Inflammatory macrophage treated with lipopolysaccharide for 4 hours (primary cell): ENCODE measurements around the gene NIN.

Experiments used
- DNase-seq: peaks from one replicate; pipeline ENCODE4 v3.0.0-alpha.2; 2020

NIN gene

GRCh38 chr14:50757702-50758101 lies 73.3 kb downstream of the NIN start:
- no peak for DNase-seq

- peak; percentile 49 for DNase-seq
These were observed 74.7 kb downstream of the NIN start for GRCh38 chr14:50756300-50756699.

- no peak for DNase-seq
These were observed 80.6 kb downstream of the NIN start for GRCh38 chr14:50750323-50750722.

DNA sequence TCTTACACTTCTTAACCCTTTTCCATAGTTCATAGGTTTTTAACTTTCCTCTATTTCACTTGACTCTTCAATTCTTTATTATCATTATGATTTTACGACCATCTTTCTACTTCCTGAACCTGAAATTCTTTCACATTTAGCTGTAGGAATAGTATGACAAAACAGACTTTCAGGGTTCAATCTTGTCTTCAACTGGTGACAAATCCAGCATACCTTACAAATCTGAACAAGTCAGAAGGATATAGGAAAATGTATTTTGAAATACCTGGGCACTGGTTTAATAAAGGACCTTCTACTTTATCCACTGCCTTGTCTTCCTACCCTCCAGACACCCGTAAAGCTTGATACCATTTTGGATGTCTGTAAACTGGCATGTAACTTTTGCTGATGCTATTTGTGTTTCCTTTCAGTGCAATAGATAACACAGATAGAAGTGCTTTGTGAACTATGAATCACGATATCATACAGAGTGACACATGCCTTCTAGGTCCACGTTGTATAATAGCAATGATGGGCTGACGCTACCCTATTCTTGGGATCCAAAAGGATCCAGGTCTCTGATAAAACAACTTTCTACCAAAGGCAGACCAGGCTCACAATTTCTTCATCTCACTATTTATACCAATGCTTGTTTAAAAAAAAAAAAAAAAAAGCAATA lies 85.4 kb downstream of the NIN start:
- DNase-seq, result no peak

GRCh38 chr14:50744231-50744630 lies 86.7 kb downstream of the NIN start:
- no peak for DNase-seq

DNA sequence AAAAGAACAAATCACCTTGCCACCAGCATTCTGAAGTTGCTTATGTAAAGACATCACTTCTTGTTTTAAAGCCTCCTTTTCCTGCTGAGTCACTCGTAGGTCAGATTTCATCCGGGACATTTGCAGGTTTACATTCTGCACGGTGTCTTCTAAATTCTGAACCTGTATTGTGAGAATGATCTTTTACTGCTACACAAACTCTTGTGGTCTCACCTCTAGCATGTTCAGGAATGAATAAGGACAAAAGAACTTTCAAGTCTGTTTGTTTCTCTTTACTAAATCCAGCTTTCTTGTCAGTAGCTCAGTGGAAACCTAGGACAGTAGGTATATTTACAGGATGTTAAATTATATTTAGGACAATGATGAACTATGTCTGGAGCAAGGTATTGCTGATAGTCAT lies 89.4 kb downstream of the NIN start:
- DNase-seq, result no peak

GRCh38 chr14:50740856-50741255 lies 90.1 kb downstream of the NIN start:
- no peak for DNase-seq

DNA sequence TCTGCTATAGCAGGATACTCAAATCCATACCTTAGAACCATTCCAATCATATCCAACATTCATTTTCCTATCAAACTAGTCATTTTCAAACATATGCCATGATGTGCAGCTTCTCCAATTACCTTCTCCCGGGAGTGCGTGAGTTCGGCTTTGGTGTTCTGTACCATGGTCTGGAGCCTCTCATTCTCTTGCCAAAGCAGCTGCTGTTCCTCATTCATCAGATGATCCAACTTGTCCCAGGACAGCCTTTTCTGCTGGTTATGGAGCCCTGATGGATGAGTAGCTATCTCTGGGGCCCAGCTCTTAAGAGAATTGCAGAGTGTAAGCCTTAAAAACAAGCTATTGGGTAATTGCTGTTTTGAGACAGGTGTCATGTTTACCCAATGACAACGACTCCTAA lies 91.8 kb downstream of the NIN start:
- no peak for DNase-seq

DNA sequence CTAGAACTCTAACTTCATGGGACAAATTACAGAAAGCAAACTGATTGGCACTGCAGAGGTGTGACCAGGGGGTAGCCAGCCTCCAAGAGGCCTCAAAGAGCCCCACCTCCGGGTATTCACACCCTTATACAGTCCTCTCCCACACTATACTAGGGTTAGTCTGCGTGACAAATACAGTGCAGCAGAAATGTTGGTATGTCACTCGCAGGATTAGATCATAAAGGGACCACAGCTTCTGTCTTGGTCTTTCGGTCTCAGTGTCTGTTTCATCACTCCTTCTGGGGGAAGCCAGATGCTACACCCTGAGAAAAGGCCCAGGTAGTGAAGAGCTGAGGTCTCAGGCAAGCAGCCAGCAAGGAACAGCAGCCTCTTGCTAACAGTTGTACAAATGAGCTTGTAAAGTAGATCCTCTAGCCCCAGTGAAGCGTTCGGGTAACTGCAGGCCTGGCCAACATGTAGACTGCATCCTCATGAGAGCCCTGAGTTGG lies 94.0 kb downstream of the NIN start:
- DNase-seq, result no peak

GRCh38 chr14:50734950-50735695 lies 95.8 kb downstream of the NIN start:
- no peak for DNase-seq

DNA sequence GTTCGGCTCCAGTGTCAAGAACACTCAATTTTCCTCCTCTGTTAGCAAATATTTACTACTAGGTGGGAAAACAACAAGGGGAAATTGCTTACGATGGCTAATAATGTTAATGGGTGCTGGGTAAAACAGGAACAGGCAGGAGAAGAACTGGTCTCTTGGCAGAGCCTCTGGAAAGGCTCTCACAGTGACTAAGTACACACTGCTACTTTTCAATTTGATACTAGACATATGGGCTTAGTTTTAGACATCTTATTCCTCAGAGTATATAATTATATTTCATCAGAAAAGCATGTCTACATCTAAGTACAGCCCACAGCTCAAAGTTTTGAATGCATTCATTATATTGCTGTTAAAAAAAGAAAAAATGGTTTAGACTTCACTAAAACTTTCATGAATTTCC lies 97.5 kb downstream of the NIN start:
- DNase-seq, result no peak

GRCh38 chr14:50728836-50729235 lies 102.1 kb downstream of the NIN start:
- no peak for DNase-seq

- DNase-seq, result no peak
These were observed 104.4 kb downstream of the NIN start for GRCh38 chr14:50726372-50727107.

GRCh38 chr14:50725761-50726160 lies 105.2 kb downstream of the NIN start:
- DNase-seq, result peak; percentile 44

DNA sequence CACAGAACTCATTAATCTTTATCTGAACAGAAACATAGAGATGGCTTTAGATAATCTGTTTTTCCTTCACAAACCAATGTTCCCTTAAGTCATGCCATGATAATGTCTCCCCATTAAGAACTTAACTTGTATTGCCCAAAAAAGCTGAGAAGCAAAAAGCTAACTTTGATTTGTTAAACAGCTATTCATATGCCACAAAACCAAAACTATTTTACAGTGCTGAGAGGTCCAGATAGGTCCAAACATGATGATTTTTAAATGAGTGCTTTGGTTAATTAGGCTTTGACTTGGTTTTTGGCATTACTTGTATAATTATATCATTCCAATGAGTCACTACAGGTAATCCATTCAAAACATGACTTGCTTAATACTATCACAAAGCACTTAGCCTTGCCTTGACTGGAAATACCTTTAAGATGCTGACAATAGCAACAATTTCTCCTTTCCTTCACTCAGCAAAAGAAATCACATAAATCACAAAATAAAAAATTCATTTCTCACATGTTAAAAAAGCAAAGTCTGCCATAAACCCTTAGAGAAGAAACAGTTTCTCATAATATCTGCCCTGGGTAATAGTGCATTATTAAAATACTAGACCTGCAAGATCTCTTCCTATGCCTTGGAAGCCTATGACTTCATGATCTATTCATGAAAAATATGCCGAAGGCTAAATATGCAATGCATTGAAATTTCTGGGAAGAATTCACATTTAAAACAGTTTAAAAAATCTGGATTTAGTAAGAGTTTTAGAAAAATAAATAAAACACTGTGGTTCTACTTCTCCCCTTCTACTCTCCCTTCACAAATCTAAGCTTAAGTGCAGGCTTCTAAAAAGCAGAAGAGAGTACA lies 110.8 kb downstream of the NIN start:
- DNase-seq, result no peak

- DNase-seq, result no peak
These were observed 112.0 kb downstream of the NIN start for GRCh38 chr14:50718949-50719348.

GRCh38 chr14:50717811-50718210 lies 113.2 kb downstream of the NIN start:
- no peak for DNase-seq

- peak; percentile 58 for DNase-seq
These were observed 116.4 kb downstream of the NIN start for GRCh38 chr14:50714450-50715073.

DNA sequence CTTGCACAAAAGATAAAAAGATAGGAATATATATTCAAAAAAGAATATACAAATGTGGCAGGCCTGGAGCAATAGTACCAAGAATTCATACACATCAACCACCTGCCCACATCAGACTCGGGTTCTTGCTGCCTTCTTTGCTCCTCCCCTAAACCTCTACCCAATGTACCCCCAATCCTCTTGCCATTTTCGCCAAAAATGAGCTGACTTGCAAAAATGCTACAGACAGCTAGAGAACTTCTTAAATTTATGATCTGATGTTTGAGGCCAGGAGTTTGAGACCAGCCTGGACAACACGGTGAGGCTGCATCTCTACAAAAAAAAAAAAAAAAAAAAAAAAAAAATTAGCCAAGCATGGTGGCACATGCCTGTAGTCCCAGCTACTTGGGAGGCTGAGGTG lies 119.9 kb downstream of the NIN start:
- no peak for DNase-seq

DNA sequence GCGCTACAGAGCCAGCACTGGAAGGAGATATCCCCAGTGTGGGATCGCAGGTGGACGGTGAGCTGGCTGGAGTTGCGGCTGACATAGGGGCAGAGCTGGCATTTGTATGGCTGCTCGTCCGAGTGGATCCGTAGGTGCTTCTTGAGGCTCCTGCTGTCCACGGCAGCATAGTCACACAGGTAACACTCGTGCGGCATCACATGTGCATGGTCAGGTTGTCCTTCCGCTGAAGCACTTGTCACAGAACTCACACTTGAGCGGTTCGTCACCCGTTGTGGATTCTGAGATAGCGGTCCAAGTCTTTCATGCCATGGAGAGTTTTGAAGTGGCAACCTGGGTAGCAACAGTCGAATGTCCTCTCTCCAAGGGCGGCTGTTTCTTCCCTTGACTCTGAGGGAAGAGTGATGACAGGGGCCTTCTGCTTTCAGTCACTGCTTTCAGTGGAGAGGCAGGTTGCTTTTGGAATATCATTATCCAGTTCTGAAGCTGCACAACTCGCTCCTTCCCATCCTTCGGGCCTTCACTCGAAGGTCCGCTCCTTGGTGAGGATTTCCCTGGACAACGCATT lies 125.9 kb downstream of the NIN start:
- DNase-seq, result no peak

DNA sequence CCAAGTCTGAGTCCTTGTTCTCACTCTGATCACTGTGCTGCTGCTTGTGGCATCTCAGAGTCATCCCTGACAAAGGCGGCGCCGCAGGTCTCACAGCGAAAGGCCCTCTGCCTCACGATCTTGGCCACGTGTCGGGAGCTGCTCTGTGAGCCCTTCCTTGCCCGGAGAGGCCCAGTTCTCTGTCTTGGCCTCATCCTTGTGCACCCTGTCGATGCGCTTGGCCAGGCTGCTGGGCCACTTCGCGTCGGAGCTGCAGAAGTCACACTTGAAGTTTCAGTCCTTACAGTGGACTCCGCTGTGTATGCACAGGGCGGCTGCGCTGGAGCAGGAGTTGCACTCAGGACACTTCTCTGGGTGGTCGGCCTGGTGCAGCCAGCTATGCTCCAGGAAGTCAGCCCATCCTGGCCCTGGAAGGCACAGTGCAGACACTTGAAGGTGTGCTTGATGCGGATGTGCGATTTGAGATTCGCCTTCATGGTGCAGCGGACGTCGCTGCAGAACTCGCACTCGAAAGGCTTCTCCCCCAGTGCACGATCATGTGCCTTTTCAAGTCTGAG lies 126.4 kb downstream of the NIN start:
- DNase-seq, result no peak
